COR-L47 (cell line): ENCODE data around the gene CA7.
A peak's percentile ranks its signal among the peaks of the same experiment; 100 is the strongest.
"Not testable (repeated sequence)": the region's sequence is repeated elsewhere in the genome, so short reads cannot be mapped to it uniquely, and the experiment has no call there.

Source experiments
- DNase-seq: peaks from one replicate; lab custom pipeline; 2025; lab: John Stamatoyannopoulos, UW

The CA7 gene

GRCh38 chr16:66873685-66874055 lies 29.5 kb downstream of the CA7 start:
- no peak for DNase-seq

- DNase-seq, result no peak
Measured at GRCh38 chr16:66874079-66874775, 30.0 kb downstream of the CA7 start.

- no peak for DNase-seq
Measured at GRCh38 chr16:66878067-66878466, 33.9 kb downstream of the CA7 start.

GRCh38 chr16:66880288-66881013 lies 36.2 kb downstream of the CA7 start, which contains the start of gene PDP2:
TSS of gene PDP2 (plus strand) at chr16:66880515. CDS start at chr16:66884285, 3,770 bp downstream.
- peak; percentile 94 for DNase-seq

GRCh38 chr16:66881014-66881417 lies 36.8 kb downstream of the CA7 start:
- DNase-seq, result no peak

GRCh38 chr16:66881560-66881959 lies 37.3 kb downstream of the CA7 start:
- DNase-seq, result no peak

GRCh38 chr16:66881964-66882508 lies 37.8 kb downstream of the CA7 start:
- no peak for DNase-seq

GRCh38 chr16:66882702-66883101 lies 38.5 kb downstream of the CA7 start:
- DNase-seq, result no peak

GRCh38 chr16:66885491-66885890 lies 41.3 kb downstream of the CA7 start:
- DNase-seq, result no peak

- DNase-seq, result no peak
Measured at GRCh38 chr16:66886321-66886720, 42.1 kb downstream of the CA7 start.

- DNase-seq, result no peak
Measured at GRCh38 chr16:66886914-66887313, 42.7 kb downstream of the CA7 start.

- DNase-seq, result no peak
Measured at GRCh38 chr16:66888647-66889615, 44.7 kb downstream of the CA7 start.

GRCh38 chr16:66889622-66890021 lies 45.4 kb downstream of the CA7 start:
- no peak for DNase-seq

GRCh38 chr16:66890799-66891198 lies 46.6 kb downstream of the CA7 start:
- DNase-seq, result no peak

GRCh38 chr16:66891360-66891759 lies 47.1 kb downstream of the CA7 start:
- no peak for DNase-seq

- DNase-seq, result no peak
Measured at GRCh38 chr16:66891797-66892196, 47.6 kb downstream of the CA7 start.

GRCh38 chr16:66894055-66894454 lies 49.8 kb downstream of the CA7 start:
- DNase-seq, result no peak

- peak; percentile 51 for DNase-seq
Measured at GRCh38 chr16:66894948-66895688, 50.9 kb downstream of the CA7 start.

- no peak for DNase-seq
Measured at GRCh38 chr16:66895689-66895979, 51.4 kb downstream of the CA7 start.

GRCh38 chr16:66895999-66896398 lies 51.8 kb downstream of the CA7 start:
- no peak for DNase-seq

- not testable (repeated sequence) for DNase-seq
Measured at GRCh38 chr16:66896682-66897081, 52.5 kb downstream of the CA7 start.

- DNase-seq, result no peak
Measured at GRCh38 chr16:66898207-66898606, 54.0 kb downstream of the CA7 start.
